Measurements from ENCODE around the gene LILRB5. TPM values are rescaled to one million over a fixed set of nuclear protein-coding genes. Genes with fewer than 3 reads are reported as not detected.

LILRB5 gene
- polyA plus RNA-seq, 2 of the 4 experiments (the other 2 are of a cell fraction), result not detected

- FAIRE-seq, result no peak
- WGBS (ENCODE audit: missing lambda C conversion rate), result 7% methylated on average over 8 of the region's 8 CpGs
These were observed 14.0 kb upstream of the LILRB5 start for GRCh38 chr19:54271106-54271505.

GRCh38 chr19:54268936-54269335 is 11.9 kb upstream of the LILRB5 start:
- peaks cover 5% of the 10 kb centered on the region; the same call in 2 of the 3 replicates for H3K9me3 ChIP-seq
- ChIA-PET CTCF (interaction anchor here (4.4 kb wide), 1 partner anchor 122 kb away, joined by 20 read pairs; no protein-coding TSS in a partner anchor), POLR2A (no interaction called here)
- H3K4me3 ChIP-seq, result no peak overlapping the region
- no peaks in the 10 kb centered on the region for H3K4me1 ChIP-seq
- 2% methylated on average over 2 of the region's 2 CpGs for WGBS (ENCODE audit: missing lambda C conversion rate)
- no peak overlapping the region for H3K4me2 ChIP-seq
- FAIRE-seq, result no peak
- no peak for DNase-seq (ENCODE audit: low read depth in 1 of 2, low spot score in 1 of 2)
- no peak overlapping the region for H3K27ac ChIP-seq
- TF ChIP-seq HOXB5 (CRISPR knock-in tag; IDR thresholded peaks at IDR 0.05) (no peak), TFCP2L1 (CRISPR knock-in tag; IDR thresholded peaks at IDR 0.05) (no peak), ESRRA (IDR thresholded peaks at IDR 0.05; ENCODE audit: borderline replicate concordance, low read length) (no peak), ZC3H11A (IDR thresholded peaks at IDR 0.05) (no peak), PHF8 (IDR thresholded peaks at IDR 0.05; ENCODE audit: borderline replicate concordance, low read depth) (no peak), USF2 (IDR thresholded peaks at IDR 0.05) (no peak), RAD21 (conservative IDR thresholded peaks at IDR 0.05 in 1 of 2, IDR thresholded peaks at IDR 0.05 in 1 of 2) (no peak), JUNB (IDR thresholded peaks at IDR 0.05) (no peak), KDM5A (IDR thresholded peaks at IDR 0.05) (no peak), HEYL (CRISPR knock-in tag; IDR thresholded peaks at IDR 0.05) (no peak), ZSCAN20 (CRISPR knock-in tag; IDR thresholded peaks at IDR 0.05) (no peak), KDM1A (IDR thresholded peaks at IDR 0.05; ENCODE audit: low read depth) (no peak), BHLHE40 (IDR thresholded peaks at IDR 0.05; ENCODE audit: low read depth, low read length) (no peak), JUN (IDR thresholded peaks at IDR 0.05) (no peak), MYC (IDR thresholded peaks at IDR 0.05; ENCODE audit: borderline replicate concordance, low read length) (no peak), ZFP36 (IDR thresholded peaks at IDR 0.05; ENCODE audit: borderline replicate concordance, partially characterized antibody) (no peak), HMGXB4 (CRISPR knock-in tag; IDR thresholded peaks at IDR 0.05; ENCODE audit: borderline replicate concordance) (no peak)
- TF ChIP-seq, protein P1, sequence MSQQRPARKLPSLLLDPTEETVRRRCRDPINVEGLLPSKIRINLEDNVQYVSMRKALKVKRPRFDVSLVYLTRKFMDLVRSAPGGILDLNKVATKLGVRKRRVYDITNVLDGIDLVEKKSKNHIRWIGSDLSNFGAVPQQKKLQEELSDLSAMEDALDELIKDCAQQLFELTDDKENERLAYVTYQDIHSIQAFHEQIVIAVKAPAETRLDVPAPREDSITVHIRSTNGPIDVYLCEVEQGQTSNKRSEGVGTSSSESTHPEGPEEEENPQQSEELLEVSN (IDR thresholded peaks at IDR 0.05; ENCODE audit: borderline replicate concordance, low read depth), result no peak
- no peak for ATAC-seq

More at GRCh38 chr19:54271106-54271505, 14.0 kb upstream of the LILRB5 start:
- ATAC-seq (no peak; a peak in 1 of 6 replicates), DNase-seq (ENCODE audit: low read depth in 1 of 2, low spot score in 1 of 2) (no peak)
- Histone ChIP-seq H3K4me2 (no peak overlapping the region), H3K27ac (no peak overlapping the region), H3K4me1 (no peaks in the 10 kb centered on the region), H3K4me3 (no peak overlapping the region), H3K9me3 (peaks cover 5% of the 10 kb centered on the region; the same call in 2 of the 3 replicates)
- TF ChIP-seq SMC3 (IDR thresholded peaks at IDR 0.05), result no peak
- no peak for TF ChIP-seq ZFP36 (IDR thresholded peaks at IDR 0.05; ENCODE audit: borderline replicate concordance, partially characterized antibody)
- no peak for TF ChIP-seq MAFK (IDR thresholded peaks at IDR 0.05; ENCODE audit: partially characterized antibody)
- CTCF ChIA-PET, result no interaction called here
- POLR2A ChIA-PET, result no interaction called here

DNA sequence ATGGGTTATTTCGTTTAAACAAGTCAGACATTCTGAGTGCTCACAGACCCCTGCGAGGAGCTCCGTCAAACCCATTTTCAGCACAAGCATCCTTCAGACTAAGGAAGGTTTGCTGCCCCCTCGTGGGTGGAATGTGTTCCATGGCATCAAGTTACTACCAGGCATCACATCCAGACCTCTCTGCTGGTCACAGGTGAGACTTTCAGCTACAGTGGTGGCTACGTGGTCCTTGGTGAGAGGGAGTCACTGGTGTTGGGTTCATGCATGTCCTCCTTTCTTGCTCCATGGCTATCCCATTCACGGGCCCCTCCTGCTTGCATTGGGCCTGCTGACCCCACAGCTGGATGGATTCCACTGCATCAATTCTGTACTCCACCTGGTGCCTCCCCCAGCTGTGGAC is 9.1 kb upstream of the LILRB5 start:
- TF ChIP-seq MAFK (IDR thresholded peaks at IDR 0.05; ENCODE audit: partially characterized antibody), result no peak
- TF ChIP-seq RAD21 (conservative IDR thresholded peaks at IDR 0.05 in 1 of 2, IDR thresholded peaks at IDR 0.05 in 1 of 2), result peak; percentile 31 to 52; a peak in 3 of 5 replicates
- peak; percentile 31; the same call in 1 of the 3 replicates for TF ChIP-seq SMC3 (IDR thresholded peaks at IDR 0.05)
- TF ChIP-seq, protein P2, sequence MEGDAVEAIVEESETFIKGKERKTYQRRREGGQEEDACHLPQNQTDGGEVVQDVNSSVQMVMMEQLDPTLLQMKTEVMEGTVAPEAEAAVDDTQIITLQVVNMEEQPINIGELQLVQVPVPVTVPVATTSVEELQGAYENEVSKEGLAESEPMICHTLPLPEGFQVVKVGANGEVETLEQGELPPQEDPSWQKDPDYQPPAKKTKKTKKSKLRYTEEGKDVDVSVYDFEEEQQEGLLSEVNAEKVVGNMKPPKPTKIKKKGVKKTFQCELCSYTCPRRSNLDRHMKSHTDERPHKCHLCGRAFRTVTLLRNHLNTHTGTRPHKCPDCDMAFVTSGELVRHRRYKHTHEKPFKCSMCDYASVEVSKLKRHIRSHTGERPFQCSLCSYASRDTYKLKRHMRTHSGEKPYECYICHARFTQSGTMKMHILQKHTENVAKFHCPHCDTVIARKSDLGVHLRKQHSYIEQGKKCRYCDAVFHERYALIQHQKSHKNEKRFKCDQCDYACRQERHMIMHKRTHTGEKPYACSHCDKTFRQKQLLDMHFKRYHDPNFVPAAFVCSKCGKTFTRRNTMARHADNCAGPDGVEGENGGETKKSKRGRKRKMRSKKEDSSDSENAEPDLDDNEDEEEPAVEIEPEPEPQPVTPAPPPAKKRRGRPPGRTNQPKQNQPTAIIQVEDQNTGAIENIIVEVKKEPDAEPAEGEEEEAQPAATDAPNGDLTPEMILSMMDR (IDR thresholded peaks at IDR 0.05), result peak; percentile 79
- H3K4me3 ChIP-seq, result no peak overlapping the region
- H3K4me1 ChIP-seq, result no peaks in the 10 kb centered on the region
- CTCF ChIA-PET, result interaction anchor here (0.6 to 4.4 kb wide), 40 partner anchors 9 to 473 kb away, joined by 3 to 28 read pairs (median 4); partner anchors contain the start of genes LENG1, LILRB2, LILRB5 and TSEN34
- peak; percentile 82 for FAIRE-seq
- H3K9me3 ChIP-seq, result peaks cover 5% of the 10 kb centered on the region; the same call in 2 of the 3 replicates
- no peak overlapping the region for H3K27ac ChIP-seq
- POLR2A ChIA-PET, result interaction anchor here (0.6 kb wide), 1 partner anchor 88 kb away, joined by 4 read pairs; no protein-coding TSS in a partner anchor
- 2% methylated on average over 6 of the region's 6 CpGs for WGBS (ENCODE audit: missing lambda C conversion rate)
- ATAC-seq, result peak; percentile 94 to 95
- no peak overlapping the region for H3K4me2 ChIP-seq
- peak; percentile 54 to 79 for DNase-seq (ENCODE audit: low read depth in 1 of 2, low spot score in 1 of 2)
